Brain microvascular endothelial cell (primary cell): ENCODE data around the gene HOPX.
A peak's percentile ranks its signal among the peaks of the same experiment; 100 is the strongest.
"Not testable (repeated sequence)": the region's sequence is repeated elsewhere in the genome, so short reads cannot be mapped to it uniquely, and the experiment has no call there.

Experiments
- DNase-seq: peaks from one replicate; pipeline ENCODE4 v3.0.0-alpha.2; 2020
- H3K27ac ChIP-seq: fragments of 250-450 bp; sonication (Bioruptor Pico); 2 replicates; pipeline ENCODE4 v1.5.1; 2020; ENCODE audit warnings: mild to moderate bottlenecking, moderate library complexity
- H3K27me3 ChIP-seq: fragments of 250-450 bp; sonication (Bioruptor Pico); replicated peaks from 2 replicates; pipeline ENCODE4 v1.5.1; 2020; ENCODE audit warnings: mild to moderate bottlenecking
- H3K36me3 ChIP-seq: fragments of 250-450 bp; sonication (Bioruptor Pico); replicated peaks from 2 replicates; pipeline ENCODE4 v1.5.1; 2020; ENCODE audit warnings: mild to moderate bottlenecking
- H3K4me3 ChIP-seq: 2 replicates; pipeline ENCODE4 v1.5.1; 2011; ENCODE audit warnings: low read depth, mild to moderate bottlenecking, control low read depth, low read length, moderate library complexity
- in situ Hi-C: cut with HindIII; loops from 2 replicates; pipeline ENCODE4 v1.10.0; 2017; ENCODE audit warnings: low sequenced_read_pairs, low pct_ligation_motif_present
- TF ChIP-seq, protein P1 (sequence below): IDR thresholded peaks from 2 replicates; pipeline ENCODE4 v1.5.1; 2011; ENCODE audit warnings: low read depth, mild to moderate bottlenecking, moderate library complexity, low read length, control low read depth, inconsistent platforms; ENCODE audit errors: missing control alignments

The HOPX gene

DNA sequence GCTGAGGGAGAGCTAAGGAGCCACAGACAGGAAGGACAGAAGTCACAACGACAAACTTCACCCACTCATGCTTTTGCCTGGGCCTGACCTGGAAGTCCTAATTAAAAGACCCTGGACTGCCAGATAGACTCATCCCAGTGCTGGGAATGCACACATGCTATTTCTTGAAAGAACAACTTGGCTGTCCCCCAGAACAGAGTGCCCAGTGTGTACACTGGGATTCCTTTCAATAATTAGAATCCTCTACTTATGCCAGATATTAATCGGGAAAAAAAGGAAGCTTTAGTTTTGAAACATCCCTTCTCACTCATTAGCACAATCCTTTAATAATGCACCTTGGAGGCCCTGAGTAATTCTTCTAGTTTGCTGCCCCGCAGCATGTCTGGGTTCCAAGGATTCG is 3.4 kb downstream of the HOPX start:
- Histone ChIP-seq H3K27me3 (no peaks in the 10 kb centered on the region), H3K4me3 (no peak overlapping the region), H3K36me3 (no peaks in the 10 kb centered on the region), H3K27ac (no peak overlapping the region)
- TF ChIP-seq, protein P1, sequence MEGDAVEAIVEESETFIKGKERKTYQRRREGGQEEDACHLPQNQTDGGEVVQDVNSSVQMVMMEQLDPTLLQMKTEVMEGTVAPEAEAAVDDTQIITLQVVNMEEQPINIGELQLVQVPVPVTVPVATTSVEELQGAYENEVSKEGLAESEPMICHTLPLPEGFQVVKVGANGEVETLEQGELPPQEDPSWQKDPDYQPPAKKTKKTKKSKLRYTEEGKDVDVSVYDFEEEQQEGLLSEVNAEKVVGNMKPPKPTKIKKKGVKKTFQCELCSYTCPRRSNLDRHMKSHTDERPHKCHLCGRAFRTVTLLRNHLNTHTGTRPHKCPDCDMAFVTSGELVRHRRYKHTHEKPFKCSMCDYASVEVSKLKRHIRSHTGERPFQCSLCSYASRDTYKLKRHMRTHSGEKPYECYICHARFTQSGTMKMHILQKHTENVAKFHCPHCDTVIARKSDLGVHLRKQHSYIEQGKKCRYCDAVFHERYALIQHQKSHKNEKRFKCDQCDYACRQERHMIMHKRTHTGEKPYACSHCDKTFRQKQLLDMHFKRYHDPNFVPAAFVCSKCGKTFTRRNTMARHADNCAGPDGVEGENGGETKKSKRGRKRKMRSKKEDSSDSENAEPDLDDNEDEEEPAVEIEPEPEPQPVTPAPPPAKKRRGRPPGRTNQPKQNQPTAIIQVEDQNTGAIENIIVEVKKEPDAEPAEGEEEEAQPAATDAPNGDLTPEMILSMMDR = no peak
- no peak for DNase-seq
- in situ Hi-C loops = no loop called here

DNA sequence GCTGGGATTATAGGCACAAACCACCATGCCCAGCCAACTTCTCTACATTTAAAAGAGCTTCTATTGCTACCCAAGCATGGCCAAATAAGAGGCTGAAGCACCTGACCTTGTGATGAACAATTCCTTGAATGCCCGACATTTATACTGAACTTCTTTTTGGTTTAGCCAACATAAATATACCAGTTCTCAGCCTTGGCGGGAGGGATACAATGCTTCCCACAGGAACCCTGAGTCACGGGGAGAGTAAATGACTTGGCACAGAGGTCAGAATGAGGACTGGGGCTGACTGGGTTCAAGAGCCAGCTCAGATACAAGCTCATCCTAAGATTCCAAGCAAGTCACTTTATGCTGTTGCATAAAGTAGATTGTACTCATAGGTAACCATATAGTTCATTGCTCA is 6.1 kb downstream of the HOPX start:
- Histone ChIP-seq H3K4me3 (no peak overlapping the region), H3K27ac (no peak overlapping the region), H3K36me3 (no peaks in the 10 kb centered on the region), H3K27me3 (no peaks in the 10 kb centered on the region)
- DNase-seq = peak; percentile 43
- TF ChIP-seq, protein P1 = no peak
- in situ Hi-C loops = no loop called here

DNA sequence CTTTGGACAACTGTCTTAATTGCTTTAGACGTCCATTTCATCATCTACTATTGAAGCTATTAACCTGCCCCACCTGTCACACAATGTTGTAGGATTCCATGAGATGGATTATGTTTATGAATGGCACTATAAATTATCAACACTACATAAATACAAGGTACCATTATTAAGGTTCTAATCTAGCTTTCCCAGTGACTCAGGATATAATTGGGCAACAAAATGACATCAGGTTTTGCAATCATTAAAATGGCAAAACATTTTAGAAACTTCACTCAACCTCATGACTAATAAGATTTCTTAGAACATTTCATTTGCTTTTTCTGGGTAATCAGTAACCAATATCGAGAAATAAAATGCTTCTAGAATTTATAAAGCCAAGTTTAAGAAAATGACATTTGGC is 9.2 kb downstream of the HOPX start:
- no peak overlapping the region for H3K4me3 ChIP-seq
- H3K36me3 ChIP-seq = no peaks in the 10 kb centered on the region
- no peak overlapping the region for H3K27ac ChIP-seq
- in situ Hi-C loops = no loop called here
- no peak for DNase-seq
- TF ChIP-seq, protein P1 = no peak
- no peaks in the 10 kb centered on the region for H3K27me3 ChIP-seq

DNA sequence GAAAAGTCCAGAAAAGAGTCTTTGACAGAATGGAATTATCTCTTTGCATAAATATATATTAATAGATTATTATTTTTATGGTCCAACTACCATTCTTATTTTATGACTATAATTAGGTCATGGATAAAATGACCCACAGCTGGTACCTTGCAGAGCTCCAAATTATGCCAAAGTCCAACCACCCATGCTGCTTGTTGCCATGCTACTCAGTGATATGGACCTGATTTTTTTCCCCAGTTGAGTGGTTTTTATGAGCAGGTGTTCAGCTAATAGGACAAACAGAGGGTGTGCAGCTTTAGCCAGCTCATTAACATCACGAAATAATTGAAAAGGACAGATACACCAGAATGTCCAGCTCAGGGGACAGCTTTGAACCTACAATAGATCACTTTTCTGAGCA is 9.7 kb downstream of the HOPX start:
- H3K27ac ChIP-seq = no peak overlapping the region

DNA sequence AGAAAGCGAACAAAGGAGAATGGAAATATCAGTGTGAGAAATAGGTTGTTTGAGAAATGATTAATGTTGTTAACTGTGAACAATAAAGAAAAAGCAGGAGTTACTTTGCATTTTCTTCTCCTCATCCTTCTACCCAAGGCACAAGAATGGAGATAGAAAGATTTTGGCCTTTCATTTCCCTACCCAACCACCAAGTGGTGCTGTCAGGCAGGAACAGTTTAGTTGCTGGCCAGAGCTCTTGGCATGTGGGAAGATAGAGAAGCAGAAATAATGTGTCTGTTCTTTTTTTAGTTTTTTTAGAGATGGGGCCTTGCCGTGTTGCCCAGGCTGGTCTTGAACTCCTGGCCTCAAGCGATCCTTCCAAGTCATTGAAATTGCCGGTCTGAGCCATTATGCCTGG is 12.8 kb downstream of the HOPX start:
- in situ Hi-C loops = no loop called here
- Histone ChIP-seq H3K27me3 (no peaks in the 10 kb centered on the region), H3K27ac (no peak overlapping the region), H3K4me3 (no peak overlapping the region), H3K36me3 (no peaks in the 10 kb centered on the region)
- no peak for DNase-seq
- TF ChIP-seq, protein P1 = peak; percentile 56

More for the DNA sequence above, 9.7 kb downstream of the HOPX start:
- no peak for DNase-seq
- Histone ChIP-seq H3K27me3 (no peaks in the 10 kb centered on the region), H3K4me3 (no peak overlapping the region), H3K36me3 (no peaks in the 10 kb centered on the region)
- TF ChIP-seq, protein P1 = no peak
- in situ Hi-C loops = no loop called here

DNA sequence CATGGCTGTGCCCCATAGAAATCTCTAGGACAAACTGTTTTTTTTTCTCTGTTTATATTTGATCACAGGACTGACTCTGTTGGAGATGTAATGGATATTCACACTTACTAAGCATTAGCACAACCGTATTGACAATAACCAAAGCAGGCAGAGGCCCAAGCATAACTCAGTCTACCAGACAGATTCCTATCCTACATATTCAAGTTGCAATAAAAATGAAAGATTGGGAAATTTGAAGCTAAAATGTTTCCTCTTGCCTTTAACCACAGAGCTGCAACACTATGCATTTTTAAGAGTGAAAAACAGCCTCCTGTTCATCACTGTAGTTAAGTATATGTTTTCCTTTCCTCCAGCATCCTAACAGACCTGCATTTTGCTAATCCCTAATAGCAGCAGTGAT is 13.7 kb downstream of the HOPX start:
- DNase-seq, H3K36me3 ChIP-seq, H3K27me3 ChIP-seq, in situ Hi-C loops, H3K4me3 ChIP-seq, H3K27ac ChIP-seq: not testable (repeated sequence)
